Forelimb muscle (tissue), 1 donor: ENCODE data around the gene SLC51B. TPM values are rescaled to one million over a fixed set of nuclear protein-coding genes. Genes with fewer than 3 reads are reported as not detected.
"Not testable (repeated sequence)": the region's sequence is repeated elsewhere in the genome, so short reads cannot be mapped to it uniquely, and the experiment has no call there.

Experiments
- DNase-seq: peaks from one replicate; pipeline ENCODE4 v3.0.0-alpha.2; 2013; ENCODE audit warnings: low read depth
- polyA plus RNA-seq: library from polyadenylated mRNA; unstranded; fragments of 120-200 nt; gene quantifications from one replicate; pipeline ENCODE4 v1.2.1, GENCODE V29; 2013; ENCODE audit not compliant: insufficient read length

The SLC51B gene
- polyA plus RNA-seq, 1 donor = 1.3 TPM

DNA sequence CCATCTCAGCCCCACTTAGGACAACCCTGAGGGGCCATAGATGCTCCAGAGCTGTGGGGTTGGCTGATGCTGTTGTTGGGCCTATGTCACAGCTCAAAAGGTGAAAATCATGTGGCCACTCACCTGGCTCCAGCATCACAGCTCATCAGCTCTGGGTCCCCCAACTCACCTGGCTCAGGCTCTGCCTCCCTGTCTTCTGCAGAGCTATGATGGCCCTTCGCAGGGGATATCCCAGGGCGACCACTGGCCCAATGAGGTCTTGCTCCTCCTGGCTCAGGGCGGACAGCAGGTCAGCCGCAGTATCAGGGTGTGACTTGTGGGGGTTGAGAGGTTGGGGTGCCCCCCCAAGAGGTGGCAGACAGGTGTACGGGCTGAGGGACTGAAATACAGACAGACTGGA, 54.1 kb downstream of the SLC51B start:
- DNase-seq = no peak

DNA sequence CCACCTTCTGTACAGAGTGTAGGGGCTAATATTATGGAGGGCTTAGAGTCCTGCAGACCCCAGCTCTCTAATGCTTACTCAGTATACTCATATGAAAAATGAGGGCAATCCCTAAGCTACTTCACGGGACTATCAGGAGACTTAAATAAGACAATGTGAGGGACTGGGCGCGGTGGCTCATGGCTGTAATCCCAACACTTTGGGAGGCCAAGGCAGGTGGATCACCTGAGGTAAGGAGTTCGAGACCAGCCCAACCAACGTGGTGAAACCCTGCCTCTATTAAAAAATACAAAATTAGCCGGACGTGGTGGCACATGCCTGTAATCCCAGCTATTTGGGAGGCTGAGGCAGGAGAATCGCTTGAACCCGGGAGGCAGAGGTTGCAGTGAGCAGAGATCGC, 54.6 kb downstream of the SLC51B start:
- DNase-seq = not testable (repeated sequence)

- DNase-seq = no peak
Observed at GRCh38 chr15:65100442-65100841, 55.3 kb downstream of the SLC51B start.

DNA sequence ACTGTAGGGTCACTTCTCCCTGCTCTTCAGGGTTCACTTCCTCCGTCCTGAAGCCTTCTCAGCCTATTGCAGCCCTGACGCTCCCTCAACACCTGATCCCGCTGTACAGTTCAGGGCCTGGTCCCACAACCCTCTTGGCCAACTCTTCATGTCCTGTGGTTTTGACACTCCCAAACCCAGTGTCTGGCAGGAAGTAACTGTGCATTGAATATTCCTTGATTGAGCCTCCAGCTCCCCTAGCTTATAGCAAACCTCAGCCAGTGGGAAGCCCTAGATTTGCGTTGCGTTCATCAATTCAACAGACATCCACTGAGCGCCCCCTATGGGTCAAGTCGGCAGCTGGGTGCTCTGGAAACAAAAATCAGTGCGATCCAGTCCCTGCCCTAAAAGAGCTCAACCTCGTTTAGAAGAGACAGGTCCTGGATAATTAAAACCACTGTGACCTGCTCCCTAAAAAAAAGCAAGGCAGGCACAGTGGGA, 56.3 kb downstream of the SLC51B start:
- peak; percentile 39 for DNase-seq

- DNase-seq = no peak
Observed at GRCh38 chr15:65101891-65102708, 56.9 kb downstream of the SLC51B start.

DNA sequence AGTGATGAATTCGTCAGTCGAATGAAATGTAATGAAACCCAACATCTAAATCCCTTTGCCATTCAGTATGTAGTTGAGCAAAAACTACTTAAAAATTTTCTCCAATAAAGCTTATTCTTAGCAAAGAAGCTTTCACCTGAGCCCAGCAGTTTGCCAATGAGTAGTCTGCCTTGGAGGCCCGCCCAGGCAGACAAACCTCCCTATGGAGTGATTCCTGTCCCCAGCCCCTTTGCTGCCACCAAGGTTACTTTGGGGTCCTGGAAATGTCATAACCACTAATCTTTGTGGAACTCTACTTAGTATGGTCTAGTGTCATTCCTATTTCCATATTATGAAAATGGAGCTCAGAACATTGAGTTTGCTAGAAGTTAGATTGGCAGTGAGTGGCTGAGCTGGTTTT, 57.7 kb downstream of the SLC51B start:
- no peak for DNase-seq

Other genes starting within 250 kb of the SLC51B start
- 8.0 TPM for gene PIF1, start 219.7 kb upstream of the SLC51B start, polyA plus RNA-seq
- 13.1 TPM for gene PLEKHO2, start 203.5 kb upstream of the SLC51B start, polyA plus RNA-seq
- 6.1 TPM for gene ANKDD1A, start 133.5 kb upstream of the SLC51B start, polyA plus RNA-seq
- gene SPG21, start 55.5 kb upstream of the SLC51B start, polyA plus RNA-seq = 84.3 TPM
- 8.5 TPM for gene MTFMT, start 15.7 kb upstream of the SLC51B start, polyA plus RNA-seq
- 12.7 TPM for gene RASL12, start 22.6 kb downstream of the SLC51B start, polyA plus RNA-seq
- gene KBTBD13, start 31.4 kb downstream of the SLC51B start, polyA plus RNA-seq = 2.0 TPM
- gene UBAP1L, start 69.8 kb downstream of the SLC51B start, polyA plus RNA-seq = 4.8 TPM
- gene PDCD7, start 88.4 kb downstream of the SLC51B start, polyA plus RNA-seq = 19.5 TPM
- 39.5 TPM for gene CLPX, start 140.0 kb downstream of the SLC51B start, polyA plus RNA-seq
- 22.1 TPM for gene CILP, start 166.1 kb downstream of the SLC51B start, polyA plus RNA-seq
- gene PARP16, start 241.5 kb downstream of the SLC51B start, polyA plus RNA-seq = 13.0 TPM